HG02678 (cell line): ENCODE results near the gene ZNF343.
A peak's percentile ranks its signal among the peaks of the same experiment; 100 is the strongest.

Experiments
- ATAC-seq: cut with Tn5 transposase; IDR thresholded peaks from one replicate; pipeline ENCODE4 v1.9.1; 2021; ENCODE audit warnings: mild to moderate bottlenecking, moderate library complexity; ENCODE audit not compliant: unreplicated experiment

The ZNF343 gene

GRCh38 chr20:2475850-2476741 is 32.6 kb downstream of the ZNF343 start:
- no peak for ATAC-seq

GRCh38 chr20:2473516-2473915 is 35.2 kb downstream of the ZNF343 start:
- no peak for ATAC-seq

DNA sequence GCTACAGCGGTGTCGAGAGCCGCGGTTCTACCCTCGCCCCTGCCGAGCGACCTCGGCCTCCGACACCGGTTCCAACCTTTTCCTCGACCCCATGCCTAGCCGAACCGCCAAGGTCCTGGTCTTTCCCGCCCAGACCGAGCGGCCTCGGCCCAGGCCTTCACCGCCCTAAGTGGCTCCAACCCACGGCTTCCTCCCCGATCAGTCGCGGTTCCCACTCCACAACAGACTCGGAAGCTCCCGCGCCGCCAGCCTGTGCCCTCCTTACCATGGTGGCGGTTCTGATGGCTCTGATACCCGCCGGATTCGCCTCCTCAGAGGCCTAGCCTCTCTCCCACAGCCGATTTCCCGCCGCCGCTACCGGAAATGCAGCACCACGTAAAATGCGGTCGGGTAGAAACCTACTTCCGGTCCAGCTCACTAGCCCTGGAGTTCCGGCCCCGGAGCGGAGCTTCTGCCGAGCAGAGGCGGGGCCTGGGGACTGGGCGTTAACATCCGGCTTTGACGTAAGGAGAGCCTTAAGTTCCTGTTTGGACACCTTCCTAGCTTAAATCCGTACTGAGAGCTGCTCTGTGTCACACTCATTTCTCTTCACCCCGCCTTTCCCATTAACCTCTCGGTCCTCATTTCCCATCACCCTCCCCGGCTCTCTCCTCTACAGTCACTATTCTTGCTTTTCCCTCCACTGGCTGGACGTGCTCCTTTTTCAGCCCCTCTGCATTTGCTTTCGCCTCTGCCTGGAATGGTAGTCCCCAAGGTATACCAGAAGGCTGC is 38.1 kb downstream of the ZNF343 start, which contains the start of gene SNRPB:
Gene SNRPB (minus strand): TSS at position 367 of the 771 bp plus-strand sequence. CDS start 99 bp downstream, at position 268.
- ATAC-seq = peak; percentile 96

- ATAC-seq = peak; percentile 37
These were observed 38.7 kb downstream of the ZNF343 start for GRCh38 chr20:2469991-2470422.

DNA sequence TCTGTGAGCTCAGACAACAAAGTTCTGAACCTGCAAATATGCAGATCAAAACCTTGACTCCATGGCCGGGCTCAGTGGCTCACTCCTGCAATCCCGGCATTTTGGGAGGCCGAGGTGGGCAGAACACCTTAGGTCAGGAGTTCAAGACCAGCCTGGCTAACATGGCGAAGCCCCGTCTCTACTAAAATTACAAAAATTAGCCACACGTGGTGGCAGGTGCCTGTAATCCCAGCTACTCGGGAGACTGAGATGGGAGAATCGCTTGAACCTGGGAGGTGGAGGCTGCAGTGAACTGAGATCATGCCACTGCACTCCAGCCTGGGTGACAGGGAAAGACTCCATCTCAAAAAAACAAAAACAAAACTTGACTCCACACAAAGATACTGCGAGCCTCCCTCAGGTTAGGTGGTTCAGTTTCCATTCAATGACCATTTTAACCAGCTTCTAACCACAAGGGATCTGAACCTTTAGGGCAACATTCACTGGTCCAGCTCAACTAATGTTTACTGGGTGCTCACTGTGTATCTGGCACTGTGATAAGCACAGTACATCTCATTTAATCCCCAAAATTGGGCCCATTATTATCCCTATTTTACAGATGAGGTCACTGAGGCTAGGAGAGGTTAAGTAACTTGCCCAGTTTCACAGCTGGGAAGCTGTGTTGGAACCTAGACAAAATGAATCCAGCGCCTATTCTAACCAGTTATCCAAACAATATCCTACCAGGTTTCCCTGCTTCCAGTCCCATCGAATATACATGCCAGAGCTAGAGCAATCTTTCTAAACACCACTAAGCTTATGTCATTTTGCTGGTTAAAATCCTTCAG is 39.9 kb downstream of the ZNF343 start:
- ATAC-seq = no peak

- ATAC-seq = no peak
These were observed 41.3 kb downstream of the ZNF343 start for GRCh38 chr20:2467412-2467811.

- ATAC-seq = no peak
These were observed 43.6 kb downstream of the ZNF343 start for GRCh38 chr20:2465100-2465499.

GRCh38 chr20:2463616-2464365 is 44.9 kb downstream of the ZNF343 start:
- ATAC-seq = no peak

GRCh38 chr20:2462484-2462883 is 46.2 kb downstream of the ZNF343 start:
- ATAC-seq = no peak

- no peak for ATAC-seq
These were observed 47.8 kb downstream of the ZNF343 start for GRCh38 chr20:2460752-2461424.

DNA sequence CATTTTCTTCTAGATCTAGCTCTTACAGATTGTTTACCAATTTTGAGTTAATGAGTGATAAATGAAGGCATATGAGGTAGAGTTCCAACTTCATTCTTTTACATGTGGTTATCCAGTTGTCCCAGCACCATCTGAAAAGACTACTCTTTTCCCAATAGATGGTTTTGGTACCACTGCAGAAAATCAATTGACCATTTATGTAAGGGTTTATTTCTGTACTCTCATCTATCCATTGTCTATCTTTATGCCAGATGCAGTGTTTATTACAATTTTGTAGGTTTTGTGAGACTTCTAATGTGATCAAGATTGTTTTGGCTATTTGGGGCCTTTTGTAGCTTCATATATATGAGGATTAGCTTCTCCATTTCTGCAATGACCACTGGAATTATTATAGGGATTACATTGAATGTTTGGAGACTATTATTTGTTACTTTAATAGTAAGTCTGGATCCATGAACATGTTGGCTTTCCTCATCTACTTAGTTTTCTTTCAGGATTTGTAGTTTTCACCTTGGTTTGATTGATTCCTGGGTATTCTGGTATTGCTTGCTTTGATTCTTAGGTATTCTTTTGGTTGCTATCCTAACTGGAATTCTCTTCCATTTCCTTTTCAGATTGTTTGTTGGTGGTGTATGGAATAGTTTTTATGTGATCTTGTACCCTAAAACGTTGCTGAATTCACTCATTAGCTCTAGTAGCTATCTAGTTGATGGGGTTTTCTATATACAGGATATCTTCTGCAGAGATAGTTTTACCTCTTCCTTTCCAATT is 48.5 kb downstream of the ZNF343 start:
- no peak for ATAC-seq

DNA sequence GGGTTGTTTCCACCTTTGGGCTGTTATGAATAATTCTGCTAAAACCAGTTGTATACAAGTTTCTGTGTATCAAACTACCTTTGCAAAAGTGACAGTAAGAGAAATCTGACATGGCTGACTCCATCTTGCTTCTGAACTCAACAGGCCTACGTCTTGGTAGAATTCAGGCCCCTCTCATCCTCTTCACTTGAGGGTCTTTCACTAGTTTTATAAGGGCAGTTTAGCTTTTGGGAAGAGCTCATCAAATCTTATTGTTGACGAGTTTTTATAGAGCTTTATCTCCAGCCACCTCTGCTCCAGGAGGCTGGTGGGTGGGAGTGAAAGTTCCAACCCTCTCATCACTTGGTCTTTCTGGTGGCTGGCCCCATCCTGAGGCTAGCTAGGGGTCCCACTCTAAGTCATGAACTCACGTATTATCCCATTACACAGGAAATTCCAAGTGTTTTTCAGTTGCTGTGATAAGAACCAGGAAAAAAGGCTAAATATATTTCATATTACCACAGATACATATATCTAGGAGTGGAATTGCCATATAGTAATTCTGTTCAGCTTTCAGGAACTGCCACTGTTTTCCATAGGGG is 49.7 kb downstream of the ZNF343 start:
- no peak for ATAC-seq

DNA sequence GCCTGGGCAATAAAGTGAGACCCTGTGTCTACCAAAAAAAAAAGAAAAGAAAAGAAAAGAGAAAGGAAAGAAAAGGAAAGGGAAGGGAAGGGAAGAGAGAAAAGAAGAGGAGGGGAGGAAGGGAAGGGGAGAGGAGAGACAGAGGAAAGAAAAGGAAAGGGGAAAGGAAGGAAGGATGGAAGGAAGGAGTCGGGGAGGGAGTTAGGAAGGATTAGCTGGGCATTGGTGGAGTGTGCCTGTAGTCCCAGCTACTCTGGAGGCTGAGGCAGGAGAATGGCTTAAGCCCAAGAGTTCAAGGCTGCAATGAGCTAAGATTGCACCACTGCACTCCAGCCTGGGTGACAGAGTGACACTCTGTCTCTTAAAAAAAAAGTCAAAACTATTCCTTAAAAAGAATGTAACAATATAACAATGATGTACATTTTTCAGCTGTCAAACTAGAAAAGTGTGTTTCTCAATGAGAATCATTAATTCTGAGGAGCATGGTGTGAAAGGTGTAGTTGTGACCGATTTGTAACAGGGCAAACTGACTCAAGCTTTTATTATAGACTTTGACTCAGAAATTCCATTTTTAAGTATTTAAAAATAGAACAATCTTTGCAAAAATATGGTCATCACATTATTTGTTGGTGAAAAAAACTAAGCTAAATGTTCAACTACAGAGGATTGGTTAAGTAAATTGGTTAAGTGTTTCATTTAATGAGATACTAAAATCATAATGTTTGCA is 52.8 kb downstream of the ZNF343 start:
- ATAC-seq = no peak

DNA sequence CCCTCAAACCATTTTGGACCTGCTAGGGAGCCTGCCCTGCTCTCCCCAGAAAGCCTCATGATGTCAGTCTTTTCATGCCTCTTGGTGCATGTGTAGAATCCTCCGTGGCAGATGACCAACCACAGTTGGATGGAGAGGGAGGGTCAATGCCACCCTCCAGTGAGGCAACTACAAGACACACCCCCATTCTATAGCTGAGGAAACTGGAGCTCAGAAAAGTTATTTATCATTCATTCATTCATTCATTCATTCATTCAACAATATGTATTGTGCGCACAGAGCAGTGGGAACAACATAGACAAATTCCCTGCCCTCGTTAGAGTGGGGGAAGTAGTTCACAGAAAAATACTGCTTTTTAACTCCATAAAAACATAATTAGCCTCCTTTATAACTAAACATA is 54.9 kb downstream of the ZNF343 start:
- no peak for ATAC-seq

DNA sequence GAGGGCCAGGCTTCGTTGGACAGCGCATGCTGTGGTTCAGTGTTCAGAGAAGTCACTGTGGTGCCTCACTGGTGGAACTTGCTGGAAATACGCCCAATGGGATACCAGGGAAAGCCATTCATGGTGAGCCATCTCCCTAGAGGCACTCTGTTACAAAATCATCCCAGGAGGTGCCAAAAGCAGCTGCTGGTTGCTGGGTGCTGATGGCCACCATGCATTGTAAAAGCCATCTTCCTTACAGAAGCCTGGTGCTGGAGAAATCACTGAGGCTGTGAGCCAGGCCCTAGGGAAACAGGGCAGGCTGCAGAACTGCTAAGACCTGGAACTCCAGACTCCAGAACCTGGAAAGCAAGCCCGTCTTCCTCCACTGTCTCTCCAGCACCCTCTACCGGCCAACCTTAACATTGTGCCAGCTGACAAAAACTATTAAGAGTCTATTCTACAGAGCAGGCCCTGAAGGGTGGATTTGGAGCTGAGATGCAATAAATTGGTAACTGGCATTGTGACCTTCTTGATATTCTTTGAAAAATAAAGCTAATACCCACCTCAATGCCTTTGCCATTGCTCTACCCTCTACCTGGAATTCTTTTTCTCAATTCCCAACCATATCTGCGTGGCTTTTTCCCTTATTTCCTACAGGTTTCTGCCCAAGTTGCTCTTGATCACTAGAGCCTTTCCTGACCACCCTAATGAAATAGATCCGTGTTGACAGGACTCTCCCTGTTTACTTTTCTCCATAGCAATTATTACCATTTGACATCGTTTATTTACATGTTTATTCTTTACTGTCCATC is 56.6 kb downstream of the ZNF343 start:
- ATAC-seq = no peak

DNA sequence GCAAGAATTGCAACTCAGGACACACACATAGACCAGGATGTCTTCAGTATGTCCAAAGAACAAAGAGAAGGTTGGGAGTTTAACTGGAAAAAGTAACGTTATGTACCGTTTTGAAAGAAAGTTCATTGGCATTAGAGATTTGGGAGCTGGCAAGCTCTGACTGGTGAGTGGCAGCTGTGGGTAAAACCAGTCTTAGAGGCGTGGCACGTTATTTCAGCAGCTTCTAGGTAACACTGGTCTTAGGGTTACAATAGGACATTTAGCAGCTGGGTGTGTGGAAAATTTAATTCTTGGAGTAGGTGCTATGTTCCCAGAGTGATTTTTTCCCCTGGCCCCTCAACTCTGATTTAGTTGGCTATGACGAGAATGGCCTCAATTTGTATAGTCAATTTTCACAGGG is 57.3 kb downstream of the ZNF343 start:
- no peak for ATAC-seq

- no peak for ATAC-seq
These were observed 59.3 kb downstream of the ZNF343 start for GRCh38 chr20:2449386-2449785.
